Fibroblast of lung (primary cell): ENCODE measurements around the gene REPIN1. TPM values are rescaled to one million over a fixed set of nuclear protein-coding genes. Genes with fewer than 3 reads are reported as not detected.

Experiments used
- DNase-seq, 2 donors: peaks; one replicate each; pipeline versions ENCODE4 v3.0.0 to v3.0.0-alpha.2; 2010; ENCODE audit warnings: low read depth in 2 of 2
- H2AFZ ChIP-seq: 2 replicates; pipeline ENCODE4 v1.5.1; 2012; ENCODE audit warnings: low read length, control low read depth, inconsistent platforms
- H3K27ac ChIP-seq: 2 replicates; pipeline ENCODE4 v1.5.1; 2011; ENCODE audit warnings: low read length, control low read depth; ENCODE audit not compliant: insufficient read depth
- H3K27me3 ChIP-seq: 2 replicates; pipeline ENCODE4 v1.5.1; 2011; ENCODE audit warnings: mild to moderate bottlenecking, low read length; ENCODE audit not compliant: control insufficient read depth, insufficient read depth
- H3K36me3 ChIP-seq: 2 replicates; pipeline ENCODE4 v1.5.1; 2011; ENCODE audit warnings: low read length; ENCODE audit not compliant: control insufficient read depth, insufficient read depth
- H3K4me1 ChIP-seq: 2 replicates; pipeline ENCODE4 v1.5.1; 2011; ENCODE audit warnings: low read length; ENCODE audit not compliant: control insufficient read depth, insufficient read depth; ENCODE audit errors: extremely low read depth
- H3K4me2 ChIP-seq: 2 replicates; pipeline ENCODE4 v1.5.1; 2011; ENCODE audit warnings: low read length, control low read depth; ENCODE audit not compliant: insufficient read depth; ENCODE audit errors: extremely low read depth
- H3K4me3 ChIP-seq, 4 experiments: fragments of 200-600 bp in 1 of 4; sonication (generic) in 1 of 4; replicated peaks in 1 of 4; 2 replicates each; pipeline ENCODE4 v1.5.1; 2011 to 2016; ENCODE audit warnings: low read length in 4 of 4, low read depth in 3 of 4, mild to moderate bottlenecking in 3 of 4, control low read depth in 2 of 4, inconsistent platforms in 1 of 4, mixed read lengths in 1 of 4; ENCODE audit not compliant: insufficient read depth in 1 of 4; ENCODE audit errors: control extremely low read depth in 1 of 4
- H3K79me2 ChIP-seq: 2 replicates; pipeline ENCODE4 v1.5.1; 2012; ENCODE audit warnings: mild to moderate bottlenecking, low read length, inconsistent platforms; ENCODE audit not compliant: control insufficient read depth, insufficient read depth
- H3K9ac ChIP-seq: 2 replicates; pipeline ENCODE4 v1.5.1; 2011; ENCODE audit warnings: mild to moderate bottlenecking, low read length, control low read depth; ENCODE audit not compliant: insufficient read depth
- H3K9me3 ChIP-seq: 2 replicates; pipeline ENCODE4 v1.5.1; 2012; ENCODE audit warnings: low read depth, low read length; ENCODE audit not compliant: control insufficient read depth, insufficient read depth
- H4K20me1 ChIP-seq: 2 replicates; pipeline ENCODE4 v1.5.1; 2011; ENCODE audit warnings: low read length; ENCODE audit not compliant: control insufficient read depth, insufficient read depth; ENCODE audit errors: extremely low read depth
- EZH2 ChIP-seq: IDR thresholded peaks from 2 replicates; pipeline ENCODE4 v1.5.1; 2012; ENCODE audit warnings: low read length, control low read depth, mild to moderate bottlenecking; ENCODE audit errors: missing control alignments
- polyA plus RNA-seq, 2 donors: library from polyadenylated mRNA; depleted of rRNA in 1 of 2; stranded (reverse) in 1 of 2; unstranded in 1 of 2; fragments of >200 nt; gene quantifications; 2 replicates each; pipeline ENCODE4 v1.2.1, GENCODE V29; 2011 to 2012; ENCODE audit warnings: missing spikeins in 1 of 2
- total RNA-seq: library from RNA; depleted of rRNA; stranded (reverse); fragments of >200 nt; gene quantifications from 2 replicates; pipeline ENCODE4 v1.2.1, GENCODE V29; 2014
- TF ChIP-seq, protein P1 (sequence below), 2 donors: IDR thresholded peaks in 1 of 2; conservative IDR thresholded peaks in 1 of 2; 1 replicate in 1 of 2; 2 replicates in 1 of 2; pipeline ENCODE4 v1.5.1; 2011 to 2012; ENCODE audit warnings: low read length in 2 of 2, control low read depth in 1 of 2, inconsistent platforms in 1 of 2, low read depth in 1 of 2, mild to moderate bottlenecking in 1 of 2

Gene REPIN1
- total and polyA plus RNA-seq, 2 donors (not counting 1 experiment from before 2014, with no cell fraction given) = 20.8 to 41.3 TPM

GRCh38 chr7:150381785-150382122, 13.1 kb downstream of the REPIN1 start:
- peaks cover 7% of the 10 kb centered on the region for H3K4me1 ChIP-seq
- no peaks in the 10 kb centered on the region for H4K20me1 ChIP-seq

DNA sequence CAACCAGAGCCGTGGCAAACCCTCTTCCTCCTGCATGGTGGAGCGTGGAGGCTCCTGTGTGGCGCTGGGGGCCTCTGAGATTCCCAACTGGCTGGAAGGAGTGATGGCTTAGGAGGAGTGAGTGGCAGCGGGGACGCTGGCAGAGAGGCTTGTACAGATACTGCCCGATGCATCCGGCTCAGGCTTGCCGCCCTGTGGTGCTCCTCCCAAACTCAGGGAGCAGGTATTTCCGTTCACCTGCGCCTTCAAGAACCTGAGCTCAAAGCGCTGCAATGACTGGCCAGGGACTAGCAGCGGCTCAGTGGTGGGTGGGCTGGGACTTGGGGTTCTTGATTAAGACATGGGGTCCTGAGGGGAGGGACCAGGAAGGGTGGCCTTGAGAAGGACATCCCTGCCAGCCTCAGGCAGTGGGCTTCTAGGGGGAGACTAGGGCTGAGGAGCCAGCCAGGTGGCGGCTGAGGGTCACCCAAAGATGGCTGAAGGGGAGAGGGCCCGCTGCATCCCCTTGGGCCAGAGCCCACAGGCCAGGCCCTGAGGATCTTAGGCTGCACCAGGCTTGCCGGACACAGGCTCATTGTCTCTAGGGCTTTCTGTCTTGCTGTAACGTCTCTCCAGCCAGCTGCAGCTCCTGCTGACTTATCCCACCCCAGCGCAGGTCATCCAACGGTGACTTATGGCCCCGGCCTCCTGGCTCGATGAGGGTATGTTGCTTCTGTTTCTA, 13.7 kb downstream of the REPIN1 start:
- no peaks in the 10 kb centered on the region for H4K20me1 ChIP-seq
- no peak for DNase-seq

More at GRCh38 chr7:150381785-150382122, 13.1 kb downstream of the REPIN1 start:
- H3K36me3 ChIP-seq = no peaks in the 10 kb centered on the region
- H3K27ac ChIP-seq = no peak overlapping the region
- no peak overlapping the region for H3K9ac ChIP-seq
- H2AFZ ChIP-seq = no peak overlapping the region
- H3K4me2 ChIP-seq = no peak overlapping the region
- H3K27me3 ChIP-seq = no peaks in the 10 kb centered on the region
- DNase-seq = no peak
- no peak overlapping the region for H3K4me3 ChIP-seq
- H3K9me3 ChIP-seq = no peaks in the 10 kb centered on the region
- TF ChIP-seq, protein P1, sequence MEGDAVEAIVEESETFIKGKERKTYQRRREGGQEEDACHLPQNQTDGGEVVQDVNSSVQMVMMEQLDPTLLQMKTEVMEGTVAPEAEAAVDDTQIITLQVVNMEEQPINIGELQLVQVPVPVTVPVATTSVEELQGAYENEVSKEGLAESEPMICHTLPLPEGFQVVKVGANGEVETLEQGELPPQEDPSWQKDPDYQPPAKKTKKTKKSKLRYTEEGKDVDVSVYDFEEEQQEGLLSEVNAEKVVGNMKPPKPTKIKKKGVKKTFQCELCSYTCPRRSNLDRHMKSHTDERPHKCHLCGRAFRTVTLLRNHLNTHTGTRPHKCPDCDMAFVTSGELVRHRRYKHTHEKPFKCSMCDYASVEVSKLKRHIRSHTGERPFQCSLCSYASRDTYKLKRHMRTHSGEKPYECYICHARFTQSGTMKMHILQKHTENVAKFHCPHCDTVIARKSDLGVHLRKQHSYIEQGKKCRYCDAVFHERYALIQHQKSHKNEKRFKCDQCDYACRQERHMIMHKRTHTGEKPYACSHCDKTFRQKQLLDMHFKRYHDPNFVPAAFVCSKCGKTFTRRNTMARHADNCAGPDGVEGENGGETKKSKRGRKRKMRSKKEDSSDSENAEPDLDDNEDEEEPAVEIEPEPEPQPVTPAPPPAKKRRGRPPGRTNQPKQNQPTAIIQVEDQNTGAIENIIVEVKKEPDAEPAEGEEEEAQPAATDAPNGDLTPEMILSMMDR (conservative IDR thresholded peaks at IDR 0.05 in 1 of 2, IDR thresholded peaks at IDR 0.05 in 1 of 2; ENCODE audit: low read depth in 1 of 2, low read length in 2 of 2) = no peak
- TF ChIP-seq EZH2 = no peak
- H3K79me2 ChIP-seq = peaks cover 5% of the 10 kb centered on the region

DNA sequence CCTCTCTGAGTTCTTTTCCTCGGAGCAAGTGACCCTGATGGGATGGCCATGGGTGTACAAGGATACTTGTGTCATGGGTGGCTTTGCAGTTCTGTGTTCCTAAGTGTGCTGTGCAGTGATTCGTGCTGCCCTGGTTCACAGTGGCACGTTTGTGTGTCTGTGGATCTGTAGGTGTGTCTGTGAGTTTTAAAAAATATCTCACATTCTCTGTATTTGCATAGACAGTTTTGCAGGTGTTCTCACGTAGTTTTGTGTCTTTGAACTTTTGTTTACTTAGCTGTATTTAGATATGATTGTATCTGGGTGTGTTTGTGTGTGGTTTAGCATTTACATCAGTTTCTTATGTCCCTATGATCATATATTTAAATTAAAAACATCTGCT, 14.2 kb downstream of the REPIN1 start:
- no peak overlapping the region for H2AFZ ChIP-seq
- H3K9ac ChIP-seq = no peak overlapping the region
- no peaks in the 10 kb centered on the region for H3K36me3 ChIP-seq
- peaks cover 7% of the 10 kb centered on the region for H3K4me1 ChIP-seq
- no peak overlapping the region for H3K27ac ChIP-seq
- TF ChIP-seq EZH2 = no peak
- TF ChIP-seq, protein P1 (conservative IDR thresholded peaks at IDR 0.05 in 1 of 2, IDR thresholded peaks at IDR 0.05 in 1 of 2; ENCODE audit: low read depth in 1 of 2, low read length in 2 of 2) = no peak
- no peaks in the 10 kb centered on the region for H4K20me1 ChIP-seq
- no peak for DNase-seq
- no peaks in the 10 kb centered on the region for H3K9me3 ChIP-seq
- no peaks in the 10 kb centered on the region for H3K27me3 ChIP-seq
- H3K4me2 ChIP-seq = no peak overlapping the region
- H3K4me3 ChIP-seq = no peak overlapping the region
- H3K79me2 ChIP-seq = peaks cover 5% of the 10 kb centered on the region

More for the DNA sequence above, 13.7 kb downstream of the REPIN1 start:
- H3K36me3 ChIP-seq = no peaks in the 10 kb centered on the region
- no peak overlapping the region for H3K4me2 ChIP-seq
- H3K27me3 ChIP-seq = no peaks in the 10 kb centered on the region
- no peak overlapping the region for H3K27ac ChIP-seq
- TF ChIP-seq, protein P1 (conservative IDR thresholded peaks at IDR 0.05 in 1 of 2, IDR thresholded peaks at IDR 0.05 in 1 of 2; ENCODE audit: low read depth in 1 of 2, low read length in 2 of 2) = no peak
- TF ChIP-seq EZH2 = no peak
- H3K9me3 ChIP-seq = no peaks in the 10 kb centered on the region
- H3K4me3 ChIP-seq = no peak overlapping the region
- peaks cover 5% of the 10 kb centered on the region for H3K79me2 ChIP-seq
- no peak overlapping the region for H3K9ac ChIP-seq
- peaks cover 7% of the 10 kb centered on the region for H3K4me1 ChIP-seq
- no peak overlapping the region for H2AFZ ChIP-seq
